ENCODE measurements around the gene MBOAT1.

Gene MBOAT1

GRCh38 chr6:20233007-20233730 lies 20.9 kb upstream of the MBOAT1 start:
- no peak for DNase-seq

DNA sequence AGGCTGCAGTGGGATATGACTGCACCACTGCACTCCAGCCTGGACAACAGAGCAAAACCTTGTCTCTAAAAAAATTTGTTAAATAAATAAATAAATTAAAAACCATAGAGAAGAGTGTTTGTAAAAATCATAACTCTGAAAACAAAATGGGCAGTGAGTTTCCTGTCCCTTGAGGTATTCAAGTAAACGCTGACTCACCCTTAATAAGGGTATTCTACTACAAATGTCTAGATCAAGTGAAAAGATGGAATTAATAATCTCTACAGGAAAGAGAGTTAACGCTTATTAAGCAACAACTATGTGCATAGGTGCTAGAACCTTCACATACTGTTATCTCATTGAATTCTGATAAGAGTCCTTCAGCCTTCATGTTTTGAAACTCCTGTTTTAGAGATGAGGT lies 19.9 kb upstream of the MBOAT1 start:
- DNase-seq, result no peak

- DNase-seq, result no peak
Measured at GRCh38 chr6:20230401-20231119, 18.3 kb upstream of the MBOAT1 start.

GRCh38 chr6:20229881-20230280 lies 17.6 kb upstream of the MBOAT1 start:
- DNase-seq, result no peak

DNA sequence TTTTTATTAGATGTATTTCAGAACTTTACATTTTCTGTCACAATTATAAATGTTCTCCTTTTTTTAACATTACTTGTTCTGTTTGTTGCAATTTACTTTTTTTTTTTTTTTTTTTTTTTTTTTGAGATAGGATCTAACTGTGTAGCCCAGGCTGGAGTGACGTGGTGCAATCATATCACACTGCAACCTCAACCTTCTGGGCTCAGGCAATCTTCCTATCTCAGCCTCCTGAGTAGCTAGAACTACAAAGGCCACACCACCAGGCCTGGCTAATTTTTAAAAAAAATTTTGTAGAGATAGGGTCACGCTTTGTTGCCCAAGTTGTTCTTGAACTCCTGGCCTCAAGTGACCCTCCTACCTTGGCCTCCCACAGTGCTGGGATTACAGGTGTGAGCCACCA lies 15.1 kb upstream of the MBOAT1 start:
- DNase-seq, result no peak

- DNase-seq, result no peak
Measured at GRCh38 chr6:20223141-20223540, 10.9 kb upstream of the MBOAT1 start.

GRCh38 chr6:20221421-20221820 lies 9.2 kb upstream of the MBOAT1 start:
- no peak for DNase-seq

GRCh38 chr6:20220359-20220758 lies 8.1 kb upstream of the MBOAT1 start:
- DNase-seq, result no peak

- no peak for DNase-seq
Measured at GRCh38 chr6:20217891-20218290, 5.6 kb upstream of the MBOAT1 start.

DNA sequence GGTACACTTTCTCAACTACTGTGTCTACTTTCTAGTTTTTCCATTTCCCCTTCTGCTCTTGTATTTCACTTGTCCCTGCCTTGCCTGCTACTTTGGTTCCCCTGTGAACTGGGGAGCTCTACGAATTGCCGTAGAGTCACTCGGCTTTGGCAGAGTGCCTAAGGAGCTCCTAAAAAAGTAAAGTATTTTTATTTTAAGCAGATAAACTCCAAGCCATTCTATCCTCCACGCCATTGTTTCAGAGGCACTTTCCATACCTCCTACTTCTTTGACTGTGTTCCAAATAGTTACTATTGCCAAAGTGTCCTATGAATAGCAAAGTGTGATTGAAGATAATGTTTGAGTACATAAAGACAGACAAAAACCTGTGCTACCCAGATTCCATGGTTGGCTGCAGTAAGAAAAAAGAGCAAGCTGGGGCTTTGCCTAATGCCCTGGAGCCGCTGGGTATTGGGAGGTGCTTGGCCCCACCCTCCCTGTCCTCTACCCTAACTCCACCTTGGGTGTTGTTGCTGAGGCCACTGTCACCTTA lies 5.1 kb upstream of the MBOAT1 start:
- DNase-seq, result no peak

DNA sequence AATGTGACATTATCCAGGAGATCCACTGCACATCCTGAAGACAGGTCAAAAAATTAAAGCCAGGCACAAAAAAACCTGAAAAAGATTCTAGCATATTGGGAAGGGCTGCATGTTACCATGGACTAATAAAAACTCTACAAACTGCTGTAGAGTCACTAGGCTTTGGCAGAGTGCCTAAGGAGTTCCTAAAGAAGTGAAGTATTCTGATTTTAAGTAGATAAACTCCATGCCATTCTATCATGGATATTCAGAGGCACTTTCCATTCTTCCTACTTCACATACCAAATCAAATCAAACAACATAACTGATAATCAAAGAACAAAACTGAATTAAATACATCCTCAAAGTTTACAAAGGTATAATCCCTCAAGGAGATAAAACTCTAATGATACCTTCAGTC lies 3.0 kb upstream of the MBOAT1 start:
- DNase-seq, result no peak

- DNase-seq, result peak; percentile 21
Measured at GRCh38 chr6:20213271-20213798, 1.1 kb upstream of the MBOAT1 start.

DNA sequence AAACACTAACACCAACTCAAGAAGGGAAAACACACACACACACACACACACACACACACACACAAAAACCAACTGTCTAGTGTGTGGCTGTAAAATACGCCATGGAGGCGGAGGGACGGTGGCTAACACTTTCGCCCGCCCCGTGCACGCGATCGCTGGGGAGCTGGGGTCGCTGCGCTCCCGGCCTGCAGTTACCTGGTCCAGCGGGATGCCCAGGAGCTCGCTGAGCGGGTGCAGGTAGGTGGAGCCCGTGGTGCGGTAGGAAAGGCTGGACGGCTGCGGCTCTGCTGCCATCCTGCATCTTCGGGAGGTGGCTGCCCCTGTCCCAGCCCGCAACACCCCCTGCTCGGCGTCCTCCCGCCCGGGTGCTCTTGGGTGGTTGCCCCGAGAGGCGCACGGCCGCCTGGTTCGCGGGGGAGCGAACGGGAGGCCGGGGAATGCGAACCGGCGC lies 303 bp downstream of the MBOAT1 start:
- peak; percentile 58 for DNase-seq

- DNase-seq, result peak; percentile 22
Measured at GRCh38 chr6:20211037-20211940, 980 bp downstream of the MBOAT1 start.

- no peak for DNase-seq
Measured at GRCh38 chr6:20210158-20210557, 2.1 kb downstream of the MBOAT1 start.

DNA sequence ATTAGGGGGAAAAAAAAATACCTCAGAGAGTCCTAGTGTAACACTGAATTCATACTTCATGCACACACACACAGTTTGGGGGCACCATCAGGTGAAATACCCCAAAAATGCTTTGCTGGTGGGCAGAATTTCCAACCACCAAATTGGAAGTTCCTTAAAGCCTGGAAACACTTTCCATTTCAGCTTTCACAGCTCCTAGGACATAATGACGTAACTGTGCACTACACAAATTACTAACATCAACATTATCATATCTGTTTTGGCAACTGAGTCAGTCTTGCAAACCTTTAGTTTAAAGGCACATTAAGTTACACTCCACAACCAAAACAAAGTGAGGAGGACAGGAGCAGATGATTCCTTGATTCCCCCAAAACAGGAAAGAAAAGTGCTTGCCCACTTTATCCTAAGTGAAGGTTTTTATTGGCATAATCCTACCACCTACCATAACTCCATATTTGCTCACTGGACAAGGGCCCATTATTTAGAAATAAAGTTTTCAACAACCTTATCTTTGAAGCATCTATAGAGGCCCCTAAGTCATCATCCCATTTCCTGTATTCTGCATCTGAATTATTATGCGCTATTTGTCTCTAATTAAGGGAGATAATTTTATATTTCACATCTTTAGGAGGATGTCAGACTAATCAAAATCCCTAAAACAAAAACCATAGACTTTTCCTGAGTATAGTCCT lies 3.4 kb downstream of the MBOAT1 start:
- DNase-seq, result no peak

DNA sequence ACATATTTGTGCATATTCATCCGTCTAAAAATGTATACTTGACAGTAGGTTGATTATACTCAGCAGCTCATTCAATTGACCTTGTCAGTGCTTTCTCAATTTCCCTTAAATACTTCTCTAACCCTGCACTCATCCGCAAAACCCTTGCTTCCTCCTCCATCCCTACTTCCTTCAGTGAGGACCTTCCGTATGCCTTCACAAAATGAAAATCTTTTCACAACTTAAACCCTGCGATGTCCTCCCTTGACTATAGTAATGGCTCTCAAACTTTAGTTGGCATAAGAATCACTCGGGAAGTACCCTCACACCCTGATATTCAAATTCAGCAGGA lies 5.2 kb downstream of the MBOAT1 start:
- no peak for DNase-seq

- no peak for DNase-seq
Measured at GRCh38 chr6:20205722-20206161, 6.5 kb downstream of the MBOAT1 start.

DNA sequence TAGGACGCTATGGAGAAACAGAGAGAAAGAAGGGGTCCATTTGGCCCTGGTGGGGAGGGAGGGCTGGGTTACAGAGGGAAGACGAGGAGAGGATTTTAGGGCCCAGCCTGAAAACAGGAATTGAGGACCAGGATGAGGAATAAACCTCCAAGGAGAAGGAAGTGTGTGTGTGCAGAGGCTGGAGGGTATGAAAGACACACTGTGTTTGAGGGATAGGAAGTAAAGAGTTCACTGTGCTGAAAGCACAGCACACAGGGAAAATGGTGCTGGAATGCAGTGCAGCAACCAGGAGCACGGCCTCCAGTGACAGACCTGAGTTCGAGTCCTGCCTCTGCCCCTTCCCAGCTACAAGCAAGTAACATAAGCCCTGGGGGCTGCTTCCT lies 7.8 kb downstream of the MBOAT1 start:
- no peak for DNase-seq

DNA sequence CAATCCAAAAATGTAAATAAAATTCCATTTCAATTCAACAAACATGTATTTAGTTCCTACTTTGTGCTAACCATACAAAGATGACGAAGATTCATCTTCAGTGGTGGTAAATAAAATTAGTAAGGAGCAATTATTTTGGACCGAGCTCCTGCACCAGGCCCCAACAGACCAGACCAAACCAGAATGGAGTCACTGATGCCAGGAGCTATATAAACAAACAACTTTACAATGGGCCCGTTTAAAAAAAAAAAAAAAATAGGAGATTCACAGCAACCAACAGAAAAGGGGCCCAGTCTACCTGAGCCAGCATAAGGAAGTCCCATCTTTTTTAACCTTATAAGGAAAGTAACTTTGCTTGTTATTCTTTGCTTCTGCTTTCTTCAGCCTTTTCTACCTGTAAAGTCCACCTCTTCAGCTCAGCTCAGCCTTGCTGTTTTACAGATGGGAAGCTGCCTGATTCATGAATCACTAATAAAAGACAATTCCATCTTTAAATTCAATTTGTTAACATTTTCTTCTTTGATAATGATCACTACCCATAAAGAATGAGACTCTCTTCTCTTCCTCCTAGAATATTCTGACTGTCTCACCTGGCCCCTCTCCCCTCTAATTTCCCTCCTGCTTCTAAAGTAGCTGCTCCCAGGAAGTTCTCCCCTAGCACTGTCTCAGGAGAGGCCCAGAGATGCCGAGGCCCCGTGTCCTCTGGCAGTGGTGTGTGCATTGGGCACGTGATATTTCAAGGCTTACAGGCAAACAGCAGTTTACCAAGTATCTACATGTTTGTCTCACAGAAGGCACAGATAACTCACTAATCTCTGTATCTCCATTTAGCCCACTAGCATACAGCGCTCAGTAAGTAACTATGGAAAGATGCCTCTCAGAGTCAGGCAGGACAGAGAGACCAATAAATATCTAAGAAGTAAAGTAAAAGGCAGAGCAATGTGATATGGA lies 8.4 kb downstream of the MBOAT1 start:
- DNase-seq, result no peak

DNA sequence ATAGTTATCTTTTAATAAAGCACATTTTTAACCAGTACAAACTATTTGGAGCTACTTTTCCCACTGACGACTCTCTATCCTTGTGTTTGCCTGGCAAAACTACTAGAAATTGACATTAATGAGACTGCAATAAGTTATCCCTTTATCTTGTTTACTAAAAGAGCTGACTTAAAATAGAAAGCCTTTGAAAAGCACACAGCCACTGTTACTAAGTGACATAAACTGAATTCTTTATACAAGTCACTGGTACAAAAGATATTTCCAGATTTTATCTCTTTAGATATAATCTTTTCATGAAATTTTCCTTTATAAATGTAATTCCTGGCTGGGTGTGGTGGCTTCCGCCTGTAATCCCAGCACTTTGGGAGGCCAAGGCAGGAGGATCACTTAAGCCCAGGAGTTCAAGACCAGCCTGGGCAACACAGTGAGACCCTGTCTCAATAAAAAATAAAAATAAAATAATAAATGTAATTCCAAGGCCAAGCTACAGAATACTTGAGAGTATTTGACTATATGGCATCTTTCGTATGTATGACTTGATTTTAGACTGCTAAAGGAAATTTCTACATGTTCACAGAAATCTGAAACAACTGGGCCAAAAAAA lies 9.5 kb downstream of the MBOAT1 start:
- no peak for DNase-seq
